GM18873 (cell line): ENCODE data around the gene LEFTY1.
A peak's percentile ranks its signal among the peaks of the same experiment; 100 is the strongest.
"Not testable (repeated sequence)": the region's sequence is repeated elsewhere in the genome, so short reads cannot be mapped to it uniquely, and the experiment has no call there.

Experiments
- ATAC-seq: cut with Tn5 transposase; IDR thresholded peaks from one replicate; pipeline ENCODE4 v1.9.1; 2021; ENCODE audit warnings: mild to moderate bottlenecking, moderate library complexity, moderate number of reproducible peaks; ENCODE audit not compliant: unreplicated experiment, low FRiP score

LEFTY1 gene, protein sequence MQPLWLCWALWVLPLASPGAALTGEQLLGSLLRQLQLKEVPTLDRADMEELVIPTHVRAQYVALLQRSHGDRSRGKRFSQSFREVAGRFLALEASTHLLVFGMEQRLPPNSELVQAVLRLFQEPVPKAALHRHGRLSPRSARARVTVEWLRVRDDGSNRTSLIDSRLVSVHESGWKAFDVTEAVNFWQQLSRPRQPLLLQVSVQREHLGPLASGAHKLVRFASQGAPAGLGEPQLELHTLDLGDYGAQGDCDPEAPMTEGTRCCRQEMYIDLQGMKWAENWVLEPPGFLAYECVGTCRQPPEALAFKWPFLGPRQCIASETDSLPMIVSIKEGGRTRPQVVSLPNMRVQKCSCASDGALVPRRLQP

GRCh38 chr1:225888898-225889601, at the start of gene LEFTY1:
Gene LEFTY1 (minus strand): TSS chr1:225889146. CDS start chr1:225889066, 80 bp downstream.
- ATAC-seq: no peak

GRCh38 chr1:225937048-225937968, 48.4 kb upstream of the LEFTY1 start:
- no peak for ATAC-seq

DNA sequence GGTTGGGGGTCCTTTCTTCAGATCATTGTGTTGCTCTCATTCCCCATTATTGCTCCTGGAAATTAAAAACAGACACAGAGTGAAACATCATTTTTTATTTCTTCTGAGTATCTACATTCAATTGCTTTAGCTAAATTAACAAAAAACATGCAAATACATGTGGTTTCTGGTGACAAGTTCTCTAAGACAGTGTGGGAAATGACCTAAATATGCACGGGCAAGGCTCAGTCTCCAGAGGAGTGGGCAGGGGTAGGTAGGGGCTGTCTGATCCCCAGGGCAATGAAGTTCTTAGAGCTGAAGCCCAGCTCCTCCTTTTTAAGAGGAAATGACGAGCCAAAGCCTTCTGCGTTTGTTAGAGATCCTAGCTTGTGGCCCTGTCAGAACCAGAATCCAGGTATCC, 47.6 kb upstream of the LEFTY1 start:
- no peak for ATAC-seq

DNA sequence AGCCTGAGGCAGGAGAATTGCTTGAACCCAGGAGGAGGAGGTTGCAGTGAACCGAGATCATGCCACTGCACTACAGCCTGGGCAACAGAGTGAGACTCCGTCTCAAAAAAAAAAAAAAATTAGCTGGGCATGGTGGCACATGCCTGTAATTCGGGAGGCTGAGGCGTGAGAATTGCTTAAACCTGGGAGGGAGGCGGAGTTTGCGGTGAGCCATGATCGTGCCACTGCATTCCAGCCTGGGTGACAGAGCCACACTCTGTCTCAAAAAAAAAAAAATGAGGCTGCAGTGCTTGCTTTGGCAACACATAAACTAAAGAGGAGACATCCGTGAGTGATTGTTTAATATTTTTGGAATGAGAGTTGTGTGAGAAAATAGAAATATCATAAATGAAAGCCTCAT, 47.1 kb upstream of the LEFTY1 start:
- not testable (repeated sequence) for ATAC-seq

GRCh38 chr1:225934711-225935110, 45.8 kb upstream of the LEFTY1 start:
- no peak for ATAC-seq

DNA sequence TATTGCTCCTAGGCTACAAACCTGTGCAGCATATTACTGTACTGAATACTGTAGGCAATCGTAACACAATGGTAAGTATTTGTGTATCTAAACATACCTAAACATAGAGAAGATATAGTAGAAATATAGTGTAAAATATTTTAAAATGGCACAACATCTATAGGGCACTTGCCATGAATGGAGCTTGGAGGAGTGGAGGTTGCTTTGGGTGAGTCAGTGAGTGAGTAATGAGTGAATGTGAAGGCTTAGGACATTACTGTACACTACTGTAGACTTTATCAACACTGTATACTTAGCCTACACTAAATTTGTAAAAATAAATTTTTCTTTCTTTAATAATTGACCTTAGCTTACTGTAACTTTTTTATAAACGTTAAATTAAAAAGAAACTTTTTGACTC, 44.1 kb upstream of the LEFTY1 start:
- no peak for ATAC-seq

DNA sequence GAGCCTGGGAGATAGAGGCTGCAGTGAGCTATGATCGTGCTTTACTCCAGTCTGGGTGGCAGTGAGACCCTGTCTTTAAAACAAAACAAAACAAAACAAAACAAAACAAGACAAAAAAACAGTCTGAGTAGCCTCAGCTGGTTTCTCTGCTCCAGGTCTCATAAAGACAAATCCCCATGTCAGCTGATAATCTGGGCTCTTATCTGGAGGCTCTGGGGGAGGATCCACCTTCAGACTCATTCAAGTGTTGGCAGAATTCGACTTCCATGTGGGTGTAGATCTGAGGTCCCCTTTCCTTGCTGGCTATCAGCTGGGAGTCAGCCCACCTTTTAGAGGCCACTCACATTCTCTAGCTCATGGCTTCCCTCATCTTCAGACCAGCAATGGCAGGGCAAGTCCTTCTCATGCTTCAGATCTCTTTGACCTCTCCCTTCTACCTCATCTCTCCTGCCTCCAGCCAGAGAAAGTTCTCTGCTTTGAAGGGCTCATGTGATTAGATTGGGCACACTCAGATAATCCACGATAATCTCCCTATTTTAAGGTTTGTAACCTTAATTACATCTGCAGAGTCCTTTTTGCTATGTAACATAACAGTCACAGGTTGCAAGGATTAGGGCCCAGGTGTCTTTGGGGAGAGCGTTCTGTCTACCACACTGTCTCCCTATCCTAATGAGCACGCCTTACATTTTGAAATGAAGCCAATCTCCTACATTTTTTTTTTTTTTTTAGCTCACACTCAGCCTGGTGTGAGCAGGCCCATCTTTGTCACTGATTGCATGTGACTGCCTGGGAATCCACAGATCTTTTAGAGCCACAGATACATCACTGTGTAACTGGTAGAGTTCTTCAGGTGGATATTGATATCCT, 42.6 kb upstream of the LEFTY1 start:
- no peak for ATAC-seq

DNA sequence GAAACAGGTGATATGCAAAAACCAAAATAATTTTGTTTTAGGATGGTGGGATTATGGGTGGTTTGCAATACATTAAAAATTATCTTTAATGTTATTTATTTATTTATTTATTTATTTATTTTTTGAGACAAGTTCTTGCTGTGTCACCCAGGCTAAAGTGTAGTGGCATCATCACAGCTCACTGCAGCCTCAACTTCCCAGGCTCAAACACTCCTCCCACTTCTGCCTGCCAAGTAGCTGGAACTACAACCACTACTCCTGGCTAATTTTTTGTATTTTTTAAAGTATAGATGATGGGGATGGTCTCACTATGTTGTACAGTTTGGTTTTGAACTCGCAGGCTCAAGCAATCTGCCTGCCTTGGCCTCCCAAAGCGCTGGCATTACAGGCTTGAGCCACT, 41.6 kb upstream of the LEFTY1 start:
- ATAC-seq: no peak

DNA sequence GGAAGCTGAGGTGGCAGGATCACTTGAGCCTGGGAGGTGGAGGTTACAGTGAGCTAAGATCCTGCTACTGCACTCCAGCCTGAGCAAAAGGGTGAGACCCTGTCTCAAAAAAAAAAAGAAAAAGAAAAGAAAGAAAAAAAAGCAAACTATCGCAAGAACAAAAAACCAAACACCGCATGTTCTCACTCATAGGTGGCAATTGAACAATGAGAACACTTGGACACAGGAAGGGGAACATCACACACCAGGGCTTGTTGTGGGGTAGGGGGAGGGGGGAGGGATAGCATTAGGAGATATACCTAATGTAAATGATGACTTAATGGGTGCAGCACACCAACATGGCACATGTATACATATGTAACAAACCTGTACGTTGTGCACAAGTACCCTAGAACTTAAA, 40.5 kb upstream of the LEFTY1 start:
- ATAC-seq: not testable (repeated sequence)

- no peak for ATAC-seq
Measured at GRCh38 chr1:225928186-225929175, 39.5 kb upstream of the LEFTY1 start.

GRCh38 chr1:225926551-225927113, 37.7 kb upstream of the LEFTY1 start:
- no peak for ATAC-seq

GRCh38 chr1:225923692-225924555, 35.0 kb upstream of the LEFTY1 start, which contains the start of gene PYCR2:
Gene PYCR2 (minus strand): TSS chr1:225924250. CDS start chr1:225924110, 140 bp downstream.
- ATAC-seq: peak; percentile 96

- ATAC-seq: no peak
Measured at GRCh38 chr1:225923381-225923691, 34.4 kb upstream of the LEFTY1 start.

DNA sequence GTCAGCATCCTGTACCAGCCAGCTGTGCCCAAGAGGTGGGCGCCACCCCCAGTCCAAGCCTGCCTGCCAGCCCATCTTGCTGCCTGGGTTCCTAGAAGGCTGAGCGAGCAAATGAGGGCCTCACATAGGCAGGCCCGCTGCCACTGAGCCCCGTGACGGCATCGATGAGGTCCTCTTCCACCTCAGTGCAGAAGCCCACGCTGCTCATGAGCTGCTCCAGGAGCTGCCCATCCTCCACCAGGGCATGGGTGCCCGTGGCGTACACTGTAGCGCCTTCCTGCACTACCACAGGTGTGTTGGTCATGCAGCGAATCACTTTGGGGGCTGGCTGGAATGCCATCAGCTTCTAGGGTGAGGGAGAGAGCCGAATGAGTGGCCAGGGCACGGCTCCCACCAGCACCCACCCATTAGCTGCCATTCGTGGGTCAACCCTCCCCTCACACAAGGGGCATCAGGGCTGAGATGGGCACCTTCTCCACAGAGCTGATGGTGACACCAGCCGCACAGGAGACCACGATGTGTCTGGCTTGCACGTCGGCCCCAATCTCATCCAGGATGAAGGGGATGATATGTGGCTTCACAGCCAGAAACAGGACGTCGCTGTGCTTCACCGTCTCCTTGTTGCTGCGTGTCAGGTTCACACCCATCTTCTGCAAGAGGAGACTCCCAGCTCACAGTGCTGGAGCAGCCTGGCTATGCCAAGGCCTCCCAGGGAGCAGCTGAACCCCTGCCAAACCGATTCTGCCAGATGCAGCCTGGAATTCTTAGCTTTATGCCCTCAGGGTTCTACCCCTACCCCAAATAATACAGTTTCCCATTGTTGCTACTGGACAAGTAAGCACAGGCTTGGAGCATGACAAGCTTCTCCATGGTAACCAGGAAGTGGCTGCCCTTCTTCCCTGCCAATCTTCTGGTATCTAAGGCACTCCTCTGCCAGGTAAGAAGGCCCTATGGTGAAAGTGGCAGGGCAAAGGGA, 33.1 kb upstream of the LEFTY1 start:
- ATAC-seq: no peak

GRCh38 chr1:225919906-225920305, 31.0 kb upstream of the LEFTY1 start:
- no peak for ATAC-seq

DNA sequence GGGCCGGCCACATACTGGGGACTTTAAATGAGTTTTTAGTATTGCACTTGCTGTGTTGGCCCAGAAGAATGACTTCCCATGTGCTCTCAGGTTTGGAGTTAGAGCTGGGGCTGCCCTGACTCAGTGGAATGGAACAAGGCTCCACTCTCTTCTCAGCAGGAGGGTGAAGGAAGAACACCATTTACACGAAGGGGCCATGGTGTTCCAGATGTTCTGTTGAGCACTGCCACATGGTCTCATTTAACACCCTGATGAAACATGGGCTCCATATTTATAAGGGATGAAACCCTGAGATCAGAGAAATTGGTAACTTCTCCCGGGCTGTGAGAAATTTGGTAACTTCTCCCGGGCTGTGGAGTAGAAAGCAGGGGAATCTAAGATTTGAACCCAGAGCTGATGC, 29.3 kb upstream of the LEFTY1 start:
- no peak for ATAC-seq
